ENCODE results near the gene LAMA2.
"Not testable (repeated sequence)": the region's sequence is repeated elsewhere in the genome, so short reads cannot be mapped to it uniquely, and the experiment has no call there.

Gene LAMA2

GRCh38 chr6:129008591-129008990, 125.7 kb downstream of the LAMA2 start:
- no peak for DNase-seq

GRCh38 chr6:129009851-129010250, 126.9 kb downstream of the LAMA2 start:
- DNase-seq: no peak

- DNase-seq: no peak
Measured at GRCh38 chr6:129014302-129014701, 131.4 kb downstream of the LAMA2 start.

- no peak for DNase-seq
Measured at GRCh38 chr6:129015721-129016120, 132.8 kb downstream of the LAMA2 start.

GRCh38 chr6:129016844-129017243, 133.9 kb downstream of the LAMA2 start:
- no peak for DNase-seq

- DNase-seq: no peak
Measured at GRCh38 chr6:129022011-129022553, 139.1 kb downstream of the LAMA2 start.

- DNase-seq: no peak
Measured at GRCh38 chr6:129026601-129027000, 143.7 kb downstream of the LAMA2 start.

GRCh38 chr6:129029778-129030177, 146.8 kb downstream of the LAMA2 start:
- DNase-seq: no peak

- DNase-seq: no peak
Measured at GRCh38 chr6:129030215-129030614, 147.3 kb downstream of the LAMA2 start.

GRCh38 chr6:129031051-129031599, 148.2 kb downstream of the LAMA2 start:
- no peak for DNase-seq

- DNase-seq: no peak
Measured at GRCh38 chr6:129032602-129033001, 149.7 kb downstream of the LAMA2 start.

GRCh38 chr6:129033180-129033579, 150.2 kb downstream of the LAMA2 start:
- DNase-seq: no peak

- no peak for DNase-seq
Measured at GRCh38 chr6:129033581-129033980, 150.6 kb downstream of the LAMA2 start.

GRCh38 chr6:129041563-129041962, 158.6 kb downstream of the LAMA2 start:
- DNase-seq: no peak

- DNase-seq: no peak
Measured at GRCh38 chr6:129046526-129046925, 163.6 kb downstream of the LAMA2 start.

- no peak for DNase-seq
Measured at GRCh38 chr6:129047834-129048233, 164.9 kb downstream of the LAMA2 start.

GRCh38 chr6:129050086-129050485, 167.1 kb downstream of the LAMA2 start:
- DNase-seq: no peak

- not testable (repeated sequence) for DNase-seq
Measured at GRCh38 chr6:129053143-129053542, 170.2 kb downstream of the LAMA2 start.

- no peak for DNase-seq
Measured at GRCh38 chr6:129055796-129056195, 172.9 kb downstream of the LAMA2 start.

GRCh38 chr6:129059650-129060049, 176.7 kb downstream of the LAMA2 start:
- DNase-seq: no peak

GRCh38 chr6:129069006-129069405, 186.1 kb downstream of the LAMA2 start:
- no peak for DNase-seq

- no peak for DNase-seq
Measured at GRCh38 chr6:129073051-129073450, 190.1 kb downstream of the LAMA2 start.

GRCh38 chr6:129073691-129074395, 190.9 kb downstream of the LAMA2 start:
- DNase-seq: no peak

GRCh38 chr6:129084406-129084805, 201.5 kb downstream of the LAMA2 start:
- DNase-seq: no peak

GRCh38 chr6:129088481-129088880, 205.5 kb downstream of the LAMA2 start:
- DNase-seq: not testable (repeated sequence)
